ENCODE measurements around the gene SPATA9. TPM values are rescaled to one million over a fixed set of nuclear protein-coding genes. Genes with fewer than 3 reads are reported as not detected.
A peak's percentile ranks its signal among the peaks of the same experiment; 100 is the strongest.

SPATA9 gene
- total and polyA plus RNA-seq, 9 of the 15 experiments (the other 6 are each of a cell fraction or from before 2014, with no cell fraction given) = 0.16 to 5.5 (median 0.39) TPM; not detected in 3

- TF ChIP-seq UBTF (IDR thresholded peaks at IDR 0.05; ENCODE audit: borderline replicate concordance in 1 of 2, low read depth in 2 of 2, low read length in 2 of 2) (peak; percentile 65 to 87; a peak in 1 of 4 replicates), FOXJ2 (tag; IDR thresholded peaks at IDR 0.05) (no peak; the same call in 1 of the 2 replicates), ZNF239 (CRISPR knock-in tag; IDR thresholded peaks at IDR 0.05) (no peak), AFF4 (CRISPR knock-in tag; IDR thresholded peaks at IDR 0.05) (peak; percentile 90; the same call in 1 of the 2 replicates), ZSCAN32 (CRISPR knock-in tag; IDR thresholded peaks at IDR 0.05) (no peak), SFPQ (IDR thresholded peaks at IDR 0.05; ENCODE audit: low read depth, low read length) (no peak), TAF7 (tag; IDR thresholded peaks at IDR 0.05) (peak; percentile 52; the same call in 1 of the 2 replicates), ZNF232 (CRISPR knock-in tag; IDR thresholded peaks at IDR 0.05) (0 out of 2 replicates have a peak, but pooled peaks have one; percentile 73), FOXA3 (CRISPR knock-in tag; conservative IDR thresholded peaks at IDR 0.05 in 1 of 2, IDR thresholded peaks at IDR 0.05 in 1 of 2) (no peak), GTF2E2 (tag; IDR thresholded peaks at IDR 0.05) (peak; percentile 70; the same call in 1 of the 2 replicates), ZNF24 (IDR thresholded peaks at IDR 0.05) (no peak), GMEB1 (CRISPR knock-in tag; IDR thresholded peaks at IDR 0.05) (peak; percentile 55), TBP (optimal IDR thresholded peaks at IDR 0.05; ENCODE audit: low read depth, low read length) (peak; percentile 85), ZNF780A (CRISPR knock-in tag; IDR thresholded peaks at IDR 0.05) (no peak), SPI1 (IDR thresholded peaks at IDR 0.05; ENCODE audit: borderline replicate concordance, low read depth, low read length) (no peak), NR2C2 (CRISPR knock-in tag; IDR thresholded peaks at IDR 0.05) (no peak), NR2C2 (tag; IDR thresholded peaks at IDR 0.05) (peak; percentile 85)
Measured at GRCh38 chr5:95646569-95647431, 36.0 kb downstream of the SPATA9 start, which contains the start of gene RFESD (continued).
